Neural cell (in vitro differentiated cells): ENCODE measurements around the gene PDZD4. TPM values are rescaled to one million over a fixed set of nuclear protein-coding genes. Genes with fewer than 3 reads are reported as not detected.

Experiments
- H2AFZ ChIP-seq: fragments of 200-600, 300-800 bp; sonication (generic), shearing (Covaris generic); 2 replicates; pipeline ENCODE4 v1.6.0; 2014; ENCODE audit warnings: low read depth, mild to moderate bottlenecking, antibody characterized with exemption, low read length, moderate library complexity
- H3F3A ChIP-seq: fragments of 200-600 bp; shearing (Covaris generic); 2 replicates; pipeline ENCODE4 v1.6.1; 2016; ENCODE audit warnings: mild to moderate bottlenecking, moderate library complexity, mixed read lengths, antibody characterized with exemption, low read length; ENCODE audit not compliant: insufficient read depth, poor library complexity, severe bottlenecking
- H3K27ac ChIP-seq: fragments of 200-600, 300-800 bp; sonication (generic), shearing (Covaris generic); 2 replicates; pipeline ENCODE4 v1.5.1; 2014; ENCODE audit warnings: mild to moderate bottlenecking, low read length, moderate library complexity
- H3K27me3 ChIP-seq: fragments of 300-800, 200-600 bp; sonication (generic), shearing (Covaris generic); 2 replicates; pipeline ENCODE4 v1.6.0; 2014; ENCODE audit warnings: mild to moderate bottlenecking, low read depth, low read length, moderate library complexity; ENCODE audit not compliant: insufficient read depth
- H3K36me3 ChIP-seq: fragments of 300-800, 200-600 bp; sonication (generic), shearing (Covaris generic); 2 replicates; pipeline ENCODE4 v1.5.1; 2014; ENCODE audit warnings: mild to moderate bottlenecking, antibody characterized with exemption, low read length, moderate library complexity; ENCODE audit not compliant: insufficient read depth
- H3K4me2 ChIP-seq: fragments of 300-800, 200-600 bp; sonication (generic), shearing (Covaris generic); 2 replicates; pipeline ENCODE4 v1.6.0; 2014; ENCODE audit warnings: mild to moderate bottlenecking, low read length
- H3K4me3 ChIP-seq: fragments of 300-800, 200-600 bp; sonication (generic), shearing (Covaris generic); 2 replicates; pipeline ENCODE4 v1.5.1; 2014; ENCODE audit warnings: mild to moderate bottlenecking, low read length, moderate library complexity
- H3K79me2 ChIP-seq: fragments of 200-600 bp; shearing (Covaris generic); replicated peaks from 2 replicates; pipeline ENCODE4 v1.6.0; 2014; ENCODE audit warnings: mild to moderate bottlenecking, low read length, moderate library complexity; ENCODE audit not compliant: insufficient read depth
- H3K9ac ChIP-seq: fragments of 300-800, 200-600 bp; sonication (generic), shearing (Covaris generic); 2 replicates; pipeline ENCODE4 v1.6.1; 2016; ENCODE audit warnings: mild to moderate bottlenecking, low read length, mixed read lengths
- H3K9me2 ChIP-seq: fragments of 200-600 bp; shearing (Covaris generic); 2 replicates; pipeline ENCODE4 v1.6.1; 2016; ENCODE audit warnings: mild to moderate bottlenecking, low read length, mixed read lengths; ENCODE audit not compliant: insufficient read depth
- H3K9me3 ChIP-seq: fragments of 200-600, 300-800 bp; sonication (generic), shearing (Covaris generic); 2 replicates; pipeline ENCODE4 v1.6.1; 2016; ENCODE audit warnings: mild to moderate bottlenecking, mixed run types, low read length, moderate library complexity, mixed read lengths
- H4K20me1 ChIP-seq: fragments of 200-600 bp; shearing (Covaris generic); 2 replicates; pipeline ENCODE4 v1.6.1; 2016; ENCODE audit warnings: mild to moderate bottlenecking, mixed run types; ENCODE audit not compliant: insufficient read depth
- EP300 ChIP-seq: fragments of 450-650 bp; conservative IDR thresholded peaks from 2 replicates; pipeline ENCODE4 v1.6.1; 2014; ENCODE audit warnings: antibody characterized with exemption, mild to moderate bottlenecking, moderate library complexity; ENCODE audit not compliant: poor library complexity, severe bottlenecking
- EZH2 ChIP-seq: fragments of 200-600, 300-800 bp; shearing (Covaris generic), sonication (generic); IDR thresholded peaks from 2 replicates; pipeline ENCODE4 v1.6.1; 2014; ENCODE audit warnings: antibody characterized with exemption, low read length, borderline replicate concordance, mild to moderate bottlenecking; ENCODE audit not compliant: insufficient read depth, poor library complexity, severe bottlenecking
- MXI1 ChIP-seq: fragments of 450-650 bp; conservative IDR thresholded peaks from 2 replicates; pipeline ENCODE4 v1.6.1; 2014; ENCODE audit warnings: antibody characterized with exemption, mild to moderate bottlenecking; ENCODE audit not compliant: poor library complexity, severe bottlenecking
- POLR2AphosphoS5 ChIP-seq: IDR thresholded peaks from 2 replicates; pipeline ENCODE4 v1.6.1; 2012
- RAD21 ChIP-seq: fragments of 450-650 bp; conservative IDR thresholded peaks from 2 replicates; pipeline ENCODE4 v1.6.1; 2014; ENCODE audit warnings: antibody characterized with exemption, mild to moderate bottlenecking, moderate library complexity
- SMC3 ChIP-seq: fragments of 450-650 bp; conservative IDR thresholded peaks from 2 replicates; pipeline ENCODE4 v1.6.1; 2014; ENCODE audit warnings: antibody characterized with exemption, mild to moderate bottlenecking, moderate library complexity; ENCODE audit not compliant: poor library complexity
- TAF1 ChIP-seq: IDR thresholded peaks from 2 replicates; pipeline ENCODE4 v1.6.1; 2012; ENCODE audit warnings: low read depth
- polyA plus RNA-seq: library from polyadenylated mRNA; depleted of rRNA; stranded (reverse); fragments of >200 nt; gene quantifications from 2 replicates; pipeline ENCODE4 v1.2.3, GENCODE V29; 2014
- TF ChIP-seq, protein P1 (sequence below): IDR thresholded peaks from 2 replicates; pipeline ENCODE4 v1.6.1; 2012; ENCODE audit warnings: borderline replicate concordance
- TF ChIP-seq, protein P2 (sequence below): fragments of 450-650 bp; IDR thresholded peaks from 2 replicates; pipeline ENCODE4 v1.5.1; 2014; ENCODE audit warnings: antibody characterized with exemption, mild to moderate bottlenecking, moderate library complexity; ENCODE audit not compliant: poor library complexity, severe bottlenecking

The PDZD4 gene
- polyA plus RNA-seq, 1 donor from 2014 or later: 343 TPM

DNA sequence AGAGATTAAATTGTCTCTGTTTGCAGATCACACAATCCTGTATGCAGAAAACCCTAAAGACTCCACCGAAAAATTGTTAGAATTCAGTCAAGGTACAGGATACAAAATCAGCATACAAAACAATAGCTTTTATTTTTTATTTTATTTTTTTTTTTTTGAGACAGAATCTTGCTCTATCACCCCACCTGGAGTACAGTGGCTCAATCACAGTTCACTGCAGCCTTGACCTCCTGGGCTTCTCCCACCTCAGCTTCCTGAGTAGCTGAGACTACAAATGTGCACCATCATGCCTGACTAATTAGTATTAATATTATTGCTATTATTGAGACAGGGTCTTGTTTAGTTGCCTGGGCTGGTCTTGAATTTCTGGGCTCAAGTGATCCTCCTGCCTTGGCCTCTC is 75.2 kb downstream of the PDZD4 start:
- no peaks in the 10 kb centered on the region for H3K9me3 ChIP-seq
- TF ChIP-seq SMC3 (no peak), EZH2 (no peak), MXI1 (no peak), EP300 (no peak), POLR2AphosphoS5 (no peak), RAD21 (no peak), TAF1 (no peak)
- TF ChIP-seq, protein P1, sequence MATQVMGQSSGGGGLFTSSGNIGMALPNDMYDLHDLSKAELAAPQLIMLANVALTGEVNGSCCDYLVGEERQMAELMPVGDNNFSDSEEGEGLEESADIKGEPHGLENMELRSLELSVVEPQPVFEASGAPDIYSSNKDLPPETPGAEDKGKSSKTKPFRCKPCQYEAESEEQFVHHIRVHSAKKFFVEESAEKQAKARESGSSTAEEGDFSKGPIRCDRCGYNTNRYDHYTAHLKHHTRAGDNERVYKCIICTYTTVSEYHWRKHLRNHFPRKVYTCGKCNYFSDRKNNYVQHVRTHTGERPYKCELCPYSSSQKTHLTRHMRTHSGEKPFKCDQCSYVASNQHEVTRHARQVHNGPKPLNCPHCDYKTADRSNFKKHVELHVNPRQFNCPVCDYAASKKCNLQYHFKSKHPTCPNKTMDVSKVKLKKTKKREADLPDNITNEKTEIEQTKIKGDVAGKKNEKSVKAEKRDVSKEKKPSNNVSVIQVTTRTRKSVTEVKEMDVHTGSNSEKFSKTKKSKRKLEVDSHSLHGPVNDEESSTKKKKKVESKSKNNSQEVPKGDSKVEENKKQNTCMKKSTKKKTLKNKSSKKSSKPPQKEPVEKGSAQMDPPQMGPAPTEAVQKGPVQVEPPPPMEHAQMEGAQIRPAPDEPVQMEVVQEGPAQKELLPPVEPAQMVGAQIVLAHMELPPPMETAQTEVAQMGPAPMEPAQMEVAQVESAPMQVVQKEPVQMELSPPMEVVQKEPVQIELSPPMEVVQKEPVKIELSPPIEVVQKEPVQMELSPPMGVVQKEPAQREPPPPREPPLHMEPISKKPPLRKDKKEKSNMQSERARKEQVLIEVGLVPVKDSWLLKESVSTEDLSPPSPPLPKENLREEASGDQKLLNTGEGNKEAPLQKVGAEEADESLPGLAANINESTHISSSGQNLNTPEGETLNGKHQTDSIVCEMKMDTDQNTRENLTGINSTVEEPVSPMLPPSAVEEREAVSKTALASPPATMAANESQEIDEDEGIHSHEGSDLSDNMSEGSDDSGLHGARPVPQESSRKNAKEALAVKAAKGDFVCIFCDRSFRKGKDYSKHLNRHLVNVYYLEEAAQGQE: no peak
- TF ChIP-seq, protein P2, sequence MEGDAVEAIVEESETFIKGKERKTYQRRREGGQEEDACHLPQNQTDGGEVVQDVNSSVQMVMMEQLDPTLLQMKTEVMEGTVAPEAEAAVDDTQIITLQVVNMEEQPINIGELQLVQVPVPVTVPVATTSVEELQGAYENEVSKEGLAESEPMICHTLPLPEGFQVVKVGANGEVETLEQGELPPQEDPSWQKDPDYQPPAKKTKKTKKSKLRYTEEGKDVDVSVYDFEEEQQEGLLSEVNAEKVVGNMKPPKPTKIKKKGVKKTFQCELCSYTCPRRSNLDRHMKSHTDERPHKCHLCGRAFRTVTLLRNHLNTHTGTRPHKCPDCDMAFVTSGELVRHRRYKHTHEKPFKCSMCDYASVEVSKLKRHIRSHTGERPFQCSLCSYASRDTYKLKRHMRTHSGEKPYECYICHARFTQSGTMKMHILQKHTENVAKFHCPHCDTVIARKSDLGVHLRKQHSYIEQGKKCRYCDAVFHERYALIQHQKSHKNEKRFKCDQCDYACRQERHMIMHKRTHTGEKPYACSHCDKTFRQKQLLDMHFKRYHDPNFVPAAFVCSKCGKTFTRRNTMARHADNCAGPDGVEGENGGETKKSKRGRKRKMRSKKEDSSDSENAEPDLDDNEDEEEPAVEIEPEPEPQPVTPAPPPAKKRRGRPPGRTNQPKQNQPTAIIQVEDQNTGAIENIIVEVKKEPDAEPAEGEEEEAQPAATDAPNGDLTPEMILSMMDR: no peak

More for the DNA sequence above, 75.2 kb downstream of the PDZD4 start:
- no peak overlapping the region for H3K9ac ChIP-seq
- H3F3A ChIP-seq: no peaks in the 10 kb centered on the region
- H2AFZ ChIP-seq: no peak overlapping the region
- H3K27ac ChIP-seq: no peak overlapping the region
- H3K4me3 ChIP-seq: no peak overlapping the region
- H3K9me2 ChIP-seq: no peaks in the 10 kb centered on the region
- no peaks in the 10 kb centered on the region for H3K27me3 ChIP-seq
- H3K36me3 ChIP-seq: no peaks in the 10 kb centered on the region
- no peaks in the 10 kb centered on the region for H3K79me2 ChIP-seq
- no peak overlapping the region for H3K4me2 ChIP-seq
- no peaks in the 10 kb centered on the region for H4K20me1 ChIP-seq

Other genes with a start within 250 kb of the PDZD4 start
- 61.2 and 70.7 TPM in 2 replicates for gene CCNQ, start 231.4 kb downstream of the PDZD4 start, polyA plus RNA-seq
- 0.94 and 3.2 TPM in 2 replicates for gene DUSP9, start 183.3 kb downstream of the PDZD4 start, polyA plus RNA-seq
- gene PNCK, start 156.7 kb downstream of the PDZD4 start, polyA plus RNA-seq: 9.5 and 15.0 TPM in 2 replicates
- gene SLC6A8, start 142.6 kb downstream of the PDZD4 start, polyA plus RNA-seq: 36.4 and 62.4 TPM in 2 replicates
- gene BCAP31, start 106.2 kb downstream of the PDZD4 start, polyA plus RNA-seq: 154 and 182 TPM in 2 replicates
- gene ABCD1, start 105.7 kb downstream of the PDZD4 start, polyA plus RNA-seq: 3.2 and 3.6 TPM in 2 replicates
- 0.48 and 0.76 TPM in 2 replicates for gene PLXNB3, start 66.3 kb downstream of the PDZD4 start, polyA plus RNA-seq
- gene SRPK3, start 49.5 kb downstream of the PDZD4 start, polyA plus RNA-seq: not detected in 2 replicates
- gene IDH3G, start 36.2 kb downstream of the PDZD4 start, polyA plus RNA-seq: 64.7 and 72.7 TPM in 2 replicates
- 186 and 192 TPM in 2 replicates for gene SSR4, start 35.9 kb downstream of the PDZD4 start, polyA plus RNA-seq
- 88.0 and 119 TPM in 2 replicates for gene L1CAM, start 55.6 kb upstream of the PDZD4 start, polyA plus RNA-seq
- not detected in 2 replicates for gene AVPR2, start 74.1 kb upstream of the PDZD4 start, polyA plus RNA-seq
- 11.2 and 12.1 TPM in 2 replicates for gene ARHGAP4, start 95.7 kb upstream of the PDZD4 start, polyA plus RNA-seq
- 117 and 159 TPM in 2 replicates for gene NAA10, start 104.5 kb upstream of the PDZD4 start, polyA plus RNA-seq
- 0.89 and 2.5 TPM in 2 replicates for gene RENBP, start 114.1 kb upstream of the PDZD4 start, polyA plus RNA-seq
- 7.3 and 10.3 TPM in 2 replicates for gene HCFC1, start 141.3 kb upstream of the PDZD4 start, polyA plus RNA-seq
- gene TMEM187, start 142.2 kb upstream of the PDZD4 start, polyA plus RNA-seq: 5.2 and 6.3 TPM in 2 replicates
- 1.4 and 6.8 TPM in 2 replicates for gene IRAK1, start 189.4 kb upstream of the PDZD4 start, polyA plus RNA-seq